Erythroblast (primary cell): ENCODE results near the gene RHOBTB3.

ENCODE experiments used
- GATA1 ChIP-seq: IDR thresholded peaks from 2 replicates; pipeline ENCODE4 v1.6.1; 2011; ENCODE audit warnings: low read depth, mild to moderate bottlenecking, control low read depth, low read length, moderate library complexity
- POLR2A ChIP-seq: IDR thresholded peaks from 2 replicates; pipeline ENCODE4 v1.6.1; 2011; ENCODE audit warnings: mild to moderate bottlenecking, low read length

DNA sequence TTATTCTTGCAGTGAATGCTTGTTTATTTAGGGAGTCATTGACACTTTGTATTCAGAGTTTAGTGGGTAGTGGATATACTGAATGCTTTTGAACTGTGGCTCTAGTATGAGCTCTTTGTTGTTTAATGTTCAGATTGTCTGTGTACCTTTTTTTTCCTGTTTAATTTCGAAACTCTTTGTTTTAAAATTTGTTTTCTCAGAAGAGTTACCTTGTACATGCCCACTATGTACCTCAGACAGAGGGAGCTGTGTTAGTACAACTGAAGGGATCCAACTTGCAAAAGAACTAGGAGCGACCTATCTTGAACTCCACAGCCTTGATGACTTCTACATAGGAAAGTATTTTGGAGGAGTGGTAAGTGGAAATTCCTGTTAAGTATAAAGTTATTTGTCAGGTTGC, 17.0 kb downstream of the RHOBTB3 start:
- TF ChIP-seq POLR2A (no peak), GATA1 (no peak)
